ENCODE measurements around the gene AK2.

GRCh38 chr1:33049371-33049770 is 12.7 kb upstream of the AK2 start:
- no peak for TF ChIP-seq CTCF (IDR thresholded peaks at IDR 0.05)
- TF ChIP-seq MAX (IDR thresholded peaks at IDR 0.05) = no peak
- TF ChIP-seq FOSL2 (IDR thresholded peaks at IDR 0.05) = no peak
- no peak for TF ChIP-seq FOSL2 (CRISPR knock-in tag; IDR thresholded peaks at IDR 0.05)
- no peak for TF ChIP-seq RARB (CRISPR knock-in tag; IDR thresholded peaks at IDR 0.05)
- TF ChIP-seq MAFK (IDR thresholded peaks at IDR 0.05; ENCODE audit: partially characterized antibody) = no peak
- no peak for TF ChIP-seq MYC (IDR thresholded peaks at IDR 0.05; ENCODE audit: borderline replicate concordance, low read length)
- no peak for TF ChIP-seq ESRRA (IDR thresholded peaks at IDR 0.05; ENCODE audit: borderline replicate concordance, low read length)
- no peak for TF ChIP-seq RCOR1 (IDR thresholded peaks at IDR 0.05; ENCODE audit: low read depth, low read length)
- TF ChIP-seq JUN (IDR thresholded peaks at IDR 0.05) = no peak
- no peak for TF ChIP-seq REST (IDR thresholded peaks at IDR 0.05)
- no peak for TF ChIP-seq CEBPB (IDR thresholded peaks at IDR 0.05)

Data from A549 (cell line).